ENCODE results near the gene NAA35.

The NAA35 gene

DNA sequence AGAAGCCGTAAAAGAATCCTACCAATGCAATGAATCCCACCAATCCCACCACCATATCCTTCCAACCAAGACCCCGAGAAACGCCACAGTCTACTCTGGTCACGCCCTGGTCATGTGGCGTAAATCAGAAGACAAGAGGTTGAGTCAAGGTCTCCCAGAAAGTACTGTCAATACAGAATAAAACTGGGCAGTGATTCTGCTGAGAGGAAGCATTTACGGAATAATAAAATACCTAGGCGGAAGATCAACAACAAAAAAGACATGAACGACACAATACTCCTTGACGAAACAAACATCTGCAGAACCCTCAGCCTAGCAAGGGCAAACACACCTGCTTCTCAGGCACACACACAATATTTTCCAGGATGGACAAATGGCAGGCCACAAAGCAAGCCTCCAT is 95.6 kb downstream of the NAA35 start:
- no peak overlapping the region for H3K4me3 ChIP-seq (ENCODE audit: low read depth, low read length)
- TF ChIP-seq, protein P1, sequence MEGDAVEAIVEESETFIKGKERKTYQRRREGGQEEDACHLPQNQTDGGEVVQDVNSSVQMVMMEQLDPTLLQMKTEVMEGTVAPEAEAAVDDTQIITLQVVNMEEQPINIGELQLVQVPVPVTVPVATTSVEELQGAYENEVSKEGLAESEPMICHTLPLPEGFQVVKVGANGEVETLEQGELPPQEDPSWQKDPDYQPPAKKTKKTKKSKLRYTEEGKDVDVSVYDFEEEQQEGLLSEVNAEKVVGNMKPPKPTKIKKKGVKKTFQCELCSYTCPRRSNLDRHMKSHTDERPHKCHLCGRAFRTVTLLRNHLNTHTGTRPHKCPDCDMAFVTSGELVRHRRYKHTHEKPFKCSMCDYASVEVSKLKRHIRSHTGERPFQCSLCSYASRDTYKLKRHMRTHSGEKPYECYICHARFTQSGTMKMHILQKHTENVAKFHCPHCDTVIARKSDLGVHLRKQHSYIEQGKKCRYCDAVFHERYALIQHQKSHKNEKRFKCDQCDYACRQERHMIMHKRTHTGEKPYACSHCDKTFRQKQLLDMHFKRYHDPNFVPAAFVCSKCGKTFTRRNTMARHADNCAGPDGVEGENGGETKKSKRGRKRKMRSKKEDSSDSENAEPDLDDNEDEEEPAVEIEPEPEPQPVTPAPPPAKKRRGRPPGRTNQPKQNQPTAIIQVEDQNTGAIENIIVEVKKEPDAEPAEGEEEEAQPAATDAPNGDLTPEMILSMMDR (IDR thresholded peaks at IDR 0.05; ENCODE audit: insufficient read depth, low read depth, low read length, missing control alignments) = no peak
- no peak for DNase-seq (ENCODE audit: low read depth)

DNA sequence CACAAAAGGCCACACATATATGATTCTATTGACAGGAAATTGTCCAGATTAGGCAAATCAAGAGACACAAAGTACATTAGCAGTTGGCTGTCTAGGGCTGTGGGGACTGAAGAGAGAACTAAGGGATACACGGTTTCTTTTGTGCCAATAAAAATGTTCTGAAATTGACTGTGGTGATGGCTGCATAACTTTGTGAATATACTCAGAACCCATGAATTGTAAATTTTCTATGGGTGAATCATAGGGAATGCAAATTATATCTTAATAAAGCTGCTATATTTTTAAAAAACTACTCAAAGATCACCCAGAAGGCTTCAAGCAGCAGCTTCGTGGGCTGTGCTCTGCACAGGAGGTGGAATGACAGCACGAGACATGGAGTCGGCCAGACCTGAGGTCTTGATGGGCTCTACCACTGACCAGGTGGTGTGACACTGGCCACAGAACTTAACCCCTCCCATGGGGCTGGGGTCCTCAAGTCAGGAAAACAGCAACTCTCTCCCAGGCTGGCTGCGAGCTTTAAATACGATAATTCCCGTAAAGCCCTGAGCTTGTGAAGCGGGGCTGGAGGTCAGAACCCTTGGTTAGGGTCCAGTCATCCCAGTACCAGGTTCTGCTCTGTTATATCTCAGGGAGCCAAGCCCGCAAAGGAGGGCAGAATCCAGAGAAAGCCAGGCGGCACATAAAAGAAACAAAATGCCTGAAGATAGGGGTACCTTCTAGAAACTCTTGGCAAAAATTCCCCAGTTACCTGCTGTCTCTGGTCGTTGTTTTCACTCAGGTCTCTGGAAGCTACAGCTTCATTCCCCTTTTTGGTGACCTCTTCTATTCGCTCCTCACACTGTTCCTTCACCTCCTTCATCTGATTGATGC is 99.3 kb downstream of the NAA35 start:
- TF ChIP-seq, protein P1 (IDR thresholded peaks at IDR 0.05; ENCODE audit: insufficient read depth, low read depth, low read length, missing control alignments) = no peak
- H3K4me3 ChIP-seq (ENCODE audit: low read depth, low read length) = no peak overlapping the region
- DNase-seq (ENCODE audit: low read depth) = no peak

DNA sequence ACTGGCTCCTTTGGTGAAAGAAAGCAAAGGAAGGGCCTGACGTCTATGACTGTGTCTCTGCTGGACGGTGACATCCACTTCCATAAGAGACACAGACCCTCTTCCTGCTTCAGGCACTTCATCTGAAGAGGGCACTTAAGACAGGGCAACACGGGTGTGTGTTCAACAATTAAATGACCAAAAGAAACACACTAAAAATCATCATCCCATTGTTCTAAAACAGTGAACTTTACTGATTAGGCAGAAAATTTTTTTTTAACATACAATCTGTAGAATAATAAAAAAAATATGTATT is 99.9 kb downstream of the NAA35 start:
- H3K4me3 ChIP-seq (ENCODE audit: low read depth, low read length) = no peak overlapping the region
- no peak for DNase-seq (ENCODE audit: low read depth)
- TF ChIP-seq, protein P1 (IDR thresholded peaks at IDR 0.05; ENCODE audit: insufficient read depth, low read depth, low read length, missing control alignments) = no peak

- TF ChIP-seq, protein P1 (IDR thresholded peaks at IDR 0.05; ENCODE audit: insufficient read depth, low read depth, low read length, missing control alignments) = no peak
- DNase-seq (ENCODE audit: low read depth) = no peak
- no peak overlapping the region for H3K4me3 ChIP-seq (ENCODE audit: low read depth, low read length)
These were observed 100.4 kb downstream of the NAA35 start for GRCh38 chr9:86041311-86041741.

- TF ChIP-seq, protein P1 (IDR thresholded peaks at IDR 0.05; ENCODE audit: insufficient read depth, low read depth, low read length, missing control alignments) = no peak
- no peak for DNase-seq (ENCODE audit: low read depth)
- no peak overlapping the region for H3K4me3 ChIP-seq (ENCODE audit: low read depth, low read length)
These were observed 101.4 kb downstream of the NAA35 start for GRCh38 chr9:86042199-86042978.

- no peak overlapping the region for H3K4me3 ChIP-seq (ENCODE audit: low read depth, low read length)
- no peak for DNase-seq (ENCODE audit: low read depth)
- TF ChIP-seq, protein P1 (IDR thresholded peaks at IDR 0.05; ENCODE audit: insufficient read depth, low read depth, low read length, missing control alignments) = no peak
These were observed 102.6 kb downstream of the NAA35 start for GRCh38 chr9:86043586-86043985.

Data from GM12865 (cell line).